Heart left ventricle (tissue), 13 donors: ENCODE measurements around the gene SLC38A7.

Experiments
- CTCF ChIP-seq, 12 donors: fragments of 200-600 bp; sonication (generic) in 4 of 12; IDR thresholded peaks; one replicate each; pipeline versions ENCODE4 v1.5.0 to v1.8.0; 2018 to 2022; ENCODE audit warnings: antibody characterized with exemption in 12 of 12, mild to moderate bottlenecking in 5 of 12
- POLR2A ChIP-seq, 2 donors: fragments of 450-650 bp; IDR thresholded peaks; one replicate each; pipeline ENCODE4 v1.6.1; 2017; ENCODE audit warnings: antibody characterized with exemption in 2 of 2, mild to moderate bottlenecking in 2 of 2, moderate library complexity in 2 of 2
- donor health status: ischemic (EF 13 %, LVEDD 7.1; RV severe dilation, severe dysfunction).
- donor health status: DM: no; HTN: yes; CAD: no.
- donor health status: DM: no; HTN: no; CAD: no.
- donor health status: ischemic (EF 25% LVEDD 6.9; RV normal size, moderate dysfunction).
- donor health status: ischemic (EF 25% LVEDD 5.7; RV mildly dilated, moderate dysfunction).
- donor health status: ischemic (EF 35%, LVEDD 5.7; RV mildly dilated, moderate dysfunction).
- donor health status: nonischemic (EF 11% LVEDD 7.7; RV severe dilation, severe dysfunction).
- donor health status: DM: yes; HTN: yes; CAD: no.
- donor health status: PGD.
- donor health status: ischemic (EF 29% LVEDD 5.4; RV normal size, mild dysfunction).
- donor health status: nonischemic (EF 23%, LVEDD 6.1; RV moderate dilation, normal function).

DNA sequence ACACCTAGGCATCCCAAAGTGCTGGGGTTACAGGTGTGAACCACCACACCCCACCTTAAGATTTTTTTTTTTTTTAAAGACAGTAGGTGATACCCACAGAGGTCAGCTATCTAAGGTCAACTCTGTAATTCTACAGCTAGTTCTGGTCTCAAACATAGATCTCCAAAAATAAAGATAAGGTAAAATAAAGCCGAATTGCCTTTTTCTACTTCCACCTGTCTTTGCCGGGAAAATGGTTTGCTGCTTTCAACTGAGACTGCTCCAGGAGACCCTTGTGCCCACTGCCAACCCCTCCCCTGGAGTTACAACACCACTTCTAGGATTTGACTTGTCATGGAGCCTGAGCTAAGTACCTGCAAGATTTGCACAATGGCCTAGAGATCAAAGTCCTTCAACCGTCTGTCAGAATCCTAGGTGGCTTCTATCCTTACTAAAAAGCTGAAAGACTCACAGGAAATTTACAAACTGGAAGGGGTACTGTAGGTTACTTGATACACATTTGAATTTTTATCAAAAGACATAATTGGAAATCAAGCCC is 50.2 kb downstream of the SLC38A7 start:
- no peak for TF ChIP-seq CTCF (IDR thresholded peaks at IDR 0.05)
- TF ChIP-seq POLR2A (IDR thresholded peaks at IDR 0.05), result no peak
